ENCODE measurements around the gene CCL15. TPM values are rescaled to one million over a fixed set of nuclear protein-coding genes. Genes with fewer than 3 reads are reported as not detected.
"Not testable (repeated sequence)": the region's sequence is repeated elsewhere in the genome, so short reads cannot be mapped to it uniquely, and the experiment has no call there.

The CCL15 gene, protein sequence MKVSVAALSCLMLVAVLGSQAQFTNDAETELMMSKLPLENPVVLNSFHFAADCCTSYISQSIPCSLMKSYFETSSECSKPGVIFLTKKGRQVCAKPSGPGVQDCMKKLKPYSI
- total RNA-seq, result 13.8 TPM

DNA sequence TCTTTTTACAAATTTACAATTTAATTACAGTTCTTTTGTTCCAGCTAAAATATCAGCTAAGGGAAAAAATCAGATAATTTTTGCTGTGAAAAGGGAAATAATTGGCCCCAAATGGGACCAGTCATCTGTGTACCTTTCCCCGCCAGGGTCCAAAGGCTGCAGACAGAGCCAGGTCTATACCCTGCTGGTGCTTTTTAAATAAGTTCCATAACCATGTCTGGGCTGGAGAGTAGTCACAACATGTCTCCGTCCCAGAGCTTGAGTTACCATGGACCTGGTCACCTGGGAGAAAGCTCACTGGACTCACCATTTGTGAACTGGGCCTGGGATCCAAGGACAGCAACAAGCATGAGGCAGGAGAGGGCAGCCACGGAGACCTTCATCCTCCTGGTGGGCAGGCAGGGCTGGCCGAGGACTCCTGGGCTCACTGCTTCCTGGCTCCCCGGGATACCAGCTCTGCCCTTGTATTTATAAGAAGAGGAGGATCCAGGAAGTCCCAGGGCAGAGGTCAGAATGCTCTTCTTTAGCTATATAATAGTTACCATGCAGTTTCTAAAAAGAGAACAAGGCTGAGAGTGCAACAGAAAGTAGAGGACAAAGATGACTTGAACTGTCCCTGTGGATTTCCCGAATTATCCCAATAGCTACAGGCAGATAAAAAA, at the start of gene CCL15:
TSS of gene CCL15 (minus strand) at position 444 of the 662 bp plus-strand sequence. CDS start at position 383, 61 bp downstream.
- DNase-seq (ENCODE audit: low spot score) (peak; percentile 66), ATAC-seq (peak; percentile 74)

DNA sequence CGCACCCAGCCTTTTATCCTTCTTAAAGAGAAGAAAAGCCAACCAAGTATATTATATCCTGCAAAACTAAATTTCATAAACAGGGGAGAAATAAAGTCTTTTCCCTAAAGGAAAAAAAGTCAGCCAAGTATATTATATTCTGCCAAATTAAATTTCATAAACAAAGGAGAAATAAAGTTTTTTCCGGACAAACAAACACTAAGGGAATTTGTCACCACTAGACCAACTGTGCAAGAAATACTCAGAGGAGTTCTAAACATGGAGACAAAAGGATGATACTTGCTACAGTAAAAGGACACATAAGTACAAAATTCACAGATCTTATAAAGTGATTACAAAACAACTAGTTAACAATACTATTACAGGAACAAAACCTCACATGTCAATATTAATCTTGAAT, 48.3 kb upstream of the CCL15 start:
- no peak for DNase-seq (ENCODE audit: low spot score)

DNA sequence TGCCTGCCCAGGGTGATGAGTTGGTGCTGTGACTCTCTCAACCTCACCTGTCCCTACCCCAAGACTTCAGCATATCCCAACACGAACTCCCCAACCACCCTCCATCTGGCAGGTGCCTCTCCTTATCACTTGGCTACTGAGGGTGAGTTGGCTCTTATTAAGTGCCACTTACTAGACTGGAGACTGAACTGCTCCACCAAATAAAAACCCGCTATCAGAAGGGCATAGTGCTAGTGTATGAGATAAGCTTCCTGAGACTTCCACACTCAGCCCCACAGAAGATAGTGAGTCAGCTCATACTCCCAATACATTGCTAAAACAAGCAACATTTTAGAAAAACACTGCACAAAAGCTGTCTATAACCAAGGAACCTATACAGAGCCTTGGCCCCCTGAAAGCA, 46.7 kb upstream of the CCL15 start:
- DNase-seq (ENCODE audit: low spot score), result no peak
- ATAC-seq, result no peak

More for the DNA sequence above, 48.3 kb upstream of the CCL15 start:
- no peak for ATAC-seq

DNA sequence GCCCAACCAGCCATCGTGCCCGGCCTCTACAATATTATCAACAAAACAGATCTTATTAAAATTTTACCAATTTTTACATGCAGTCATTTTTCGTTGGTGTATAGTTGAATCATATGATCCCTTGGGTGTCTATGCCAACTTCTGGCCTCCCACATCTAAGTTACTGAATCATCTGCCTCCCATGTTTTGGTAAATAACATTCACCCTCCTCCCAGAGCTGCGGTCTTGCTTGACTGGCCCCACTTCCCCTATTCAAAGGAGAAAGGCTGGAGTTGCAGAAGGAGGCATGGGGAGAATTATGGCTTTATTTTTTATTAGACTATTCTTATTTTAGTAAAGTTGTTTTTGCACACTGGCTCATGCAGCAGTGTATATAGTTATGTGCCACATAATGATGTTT, 34.9 kb upstream of the CCL15 start:
- ATAC-seq, result no peak
- DNase-seq (ENCODE audit: low spot score), result no peak

DNA sequence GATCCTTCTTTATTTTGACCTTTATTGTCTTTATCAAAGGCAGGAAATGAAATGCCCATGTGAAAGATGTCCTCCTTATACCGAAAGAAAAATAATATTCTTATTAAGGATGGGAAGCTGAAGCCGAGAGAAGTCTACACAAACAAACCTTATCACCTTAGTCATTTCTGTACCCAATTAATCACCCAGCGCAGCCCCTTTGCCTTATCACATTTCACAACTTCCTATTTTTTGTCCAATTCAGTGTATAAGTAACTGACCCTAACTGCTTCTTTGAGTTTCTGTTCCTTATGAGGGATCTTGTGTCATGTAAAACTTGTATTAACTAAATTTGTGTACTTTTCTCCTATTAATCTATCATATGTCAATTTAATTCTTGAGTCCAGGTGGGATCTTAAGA, 32.8 kb upstream of the CCL15 start:
- ATAC-seq (no peak), DNase-seq (ENCODE audit: low spot score) (no peak)

DNA sequence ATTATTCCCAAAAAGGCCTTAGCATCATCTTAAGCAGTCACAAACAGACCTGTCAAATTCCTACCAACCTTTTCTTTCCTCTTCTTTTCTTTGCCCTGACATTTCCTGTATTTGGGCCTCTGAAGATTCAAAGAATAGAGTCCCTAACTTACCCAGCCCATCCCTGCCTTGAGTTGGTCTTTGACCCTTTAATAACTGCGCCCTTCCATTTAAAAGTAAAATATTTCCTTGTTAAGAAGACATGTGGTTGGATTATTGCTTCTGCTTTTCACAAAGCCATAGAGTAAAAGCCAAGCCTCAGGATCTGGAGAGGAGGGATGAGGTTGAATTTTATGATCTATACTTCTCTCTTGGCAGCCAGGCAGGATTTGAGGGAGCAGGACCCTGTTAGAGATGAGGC, 29.6 kb upstream of the CCL15 start:
- ATAC-seq (no peak), DNase-seq (ENCODE audit: low spot score) (no peak)

DNA sequence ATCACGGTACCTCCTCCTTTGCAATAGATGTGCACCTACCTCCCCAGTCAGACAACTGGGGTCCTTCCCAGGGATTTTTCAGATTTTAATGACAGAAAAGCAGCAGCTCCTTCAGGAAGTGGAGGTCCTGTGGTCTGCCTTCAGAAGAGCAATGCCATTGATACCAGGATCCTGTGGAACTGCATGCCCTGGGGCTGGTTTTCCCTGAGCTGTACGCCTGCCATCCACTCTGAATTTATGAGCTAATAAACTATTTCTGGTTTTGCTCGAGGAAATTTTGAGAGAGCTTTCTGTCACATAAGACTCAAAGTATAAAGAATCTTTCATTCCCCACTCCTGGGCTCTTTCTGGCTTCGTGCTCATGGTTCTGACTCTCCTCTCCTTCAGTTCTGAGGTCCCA, 26.4 kb upstream of the CCL15 start:
- no peak for ATAC-seq
- no peak for DNase-seq (ENCODE audit: low spot score)

DNA sequence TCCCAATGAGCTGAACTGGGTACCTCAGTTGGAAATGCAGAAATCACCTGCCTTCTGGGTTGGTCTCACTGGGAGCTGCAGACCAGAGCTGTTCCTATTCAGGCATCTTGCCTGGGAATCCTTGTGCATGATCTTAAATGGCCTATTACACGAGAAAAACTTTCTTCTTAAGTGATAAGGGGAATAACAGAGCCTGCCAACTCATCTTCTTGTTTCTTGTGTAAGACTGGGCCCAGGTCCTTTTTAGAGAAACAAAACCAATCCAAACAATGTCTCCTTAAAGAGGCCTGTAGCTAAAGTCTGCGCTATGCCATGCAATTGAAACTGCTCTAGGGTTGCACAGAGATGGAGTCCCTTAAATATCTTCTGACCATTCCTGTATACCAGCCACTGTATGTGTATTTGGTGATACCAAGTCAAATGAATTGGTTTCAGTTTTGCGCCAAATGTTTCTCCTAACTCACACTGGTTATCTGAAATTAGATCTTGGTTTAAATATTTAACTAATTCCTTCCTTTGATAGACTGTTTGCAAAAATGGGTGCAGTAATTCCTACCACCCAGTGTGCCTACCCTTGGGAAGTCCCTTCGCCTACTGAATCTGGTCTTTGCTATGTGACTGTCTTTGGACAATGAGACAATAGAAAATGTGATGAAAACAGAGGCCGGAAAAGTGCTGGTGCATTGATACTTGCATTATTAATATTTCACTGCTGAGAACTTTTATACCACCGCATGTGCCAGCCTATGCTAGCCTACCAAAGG, 22.9 kb upstream of the CCL15 start:
- DNase-seq (ENCODE audit: low spot score) (no peak), ATAC-seq (no peak)

DNA sequence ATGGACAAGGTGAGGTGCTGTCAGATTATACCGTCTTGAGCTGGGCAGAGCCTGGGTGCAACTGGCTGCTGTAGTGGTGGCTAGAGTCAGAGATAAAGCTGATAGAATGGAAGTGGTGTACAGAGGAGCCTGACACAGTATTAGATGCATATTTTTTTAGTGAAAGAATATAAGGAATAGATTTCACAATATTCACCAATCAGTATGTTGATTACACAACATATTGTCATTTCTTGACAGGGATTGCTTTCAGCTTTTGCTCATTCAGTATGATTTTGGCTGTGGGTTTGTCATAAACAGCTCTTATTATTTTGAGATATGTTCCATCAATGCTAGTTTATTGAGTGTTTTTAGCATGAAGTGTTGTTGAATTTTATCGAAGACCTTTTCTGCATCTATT, 18.1 kb upstream of the CCL15 start:
- ATAC-seq (no peak), DNase-seq (ENCODE audit: low spot score) (no peak)

DNA sequence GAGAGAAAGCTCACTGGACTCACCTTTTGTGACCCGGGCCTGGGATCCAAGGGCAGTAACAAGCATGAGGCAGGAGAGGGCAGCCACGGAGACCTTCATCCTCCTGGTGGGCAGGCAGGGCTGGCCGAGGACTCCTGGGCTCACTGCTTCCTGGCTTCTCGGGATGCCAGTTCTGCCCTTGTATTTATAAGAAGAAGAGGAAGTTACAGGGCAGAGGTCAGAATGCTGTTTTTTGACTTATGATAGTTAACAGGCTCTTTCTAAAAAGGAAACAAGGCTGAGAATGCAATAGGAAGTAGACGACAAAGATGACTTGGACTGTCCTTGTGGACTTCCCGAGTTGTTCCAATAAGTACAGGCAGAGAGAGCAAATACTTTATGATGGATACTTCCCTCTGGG, 16.4 kb upstream of the CCL15 start, which contains the start of gene CCL23:
TSS of gene CCL23 (minus strand) at position 174 of the 400 bp plus-strand sequence. CDS start at position 99, 75 bp downstream.
- ATAC-seq (peak; percentile 58), DNase-seq (ENCODE audit: low spot score) (no peak)

DNA sequence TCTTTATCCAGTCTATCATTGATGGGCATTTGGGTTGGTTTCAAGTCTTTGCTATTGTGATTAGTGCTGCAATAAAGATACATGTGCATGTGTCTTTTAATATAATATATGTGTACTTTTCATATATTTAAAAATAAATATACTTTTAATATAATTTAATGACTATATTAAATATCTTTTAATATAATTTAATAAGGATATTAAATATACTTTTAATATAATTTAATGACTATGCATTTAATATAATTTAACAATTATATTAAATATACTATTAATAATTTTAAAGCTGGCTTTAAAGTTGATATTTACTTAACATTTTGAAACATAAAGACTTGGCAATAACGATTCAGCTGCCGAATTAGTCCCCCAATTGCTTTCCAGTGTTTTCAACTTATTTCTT, 15.2 kb upstream of the CCL15 start:
- ATAC-seq (no peak), DNase-seq (ENCODE audit: low spot score) (no peak)

DNA sequence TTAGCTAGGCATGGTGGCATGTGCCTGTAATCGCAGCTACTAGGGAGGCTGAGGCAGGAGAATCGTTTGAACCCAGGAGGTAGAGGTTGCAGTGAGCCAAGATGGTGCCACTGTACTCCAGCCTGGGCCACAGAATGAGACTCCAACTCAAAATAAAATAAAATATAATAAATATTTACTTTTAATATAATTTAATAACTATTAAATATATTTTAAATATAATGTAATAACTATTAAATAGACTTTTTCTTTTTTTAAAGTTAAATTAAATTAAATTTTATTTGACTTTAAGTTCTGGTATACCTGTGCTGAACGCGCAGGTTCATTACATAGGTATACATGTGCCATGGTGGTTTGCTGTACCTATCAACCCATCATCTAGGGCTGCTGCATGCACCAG, 14.5 kb upstream of the CCL15 start:
- ATAC-seq; DNase-seq (ENCODE audit: low spot score): not testable (repeated sequence)

DNA sequence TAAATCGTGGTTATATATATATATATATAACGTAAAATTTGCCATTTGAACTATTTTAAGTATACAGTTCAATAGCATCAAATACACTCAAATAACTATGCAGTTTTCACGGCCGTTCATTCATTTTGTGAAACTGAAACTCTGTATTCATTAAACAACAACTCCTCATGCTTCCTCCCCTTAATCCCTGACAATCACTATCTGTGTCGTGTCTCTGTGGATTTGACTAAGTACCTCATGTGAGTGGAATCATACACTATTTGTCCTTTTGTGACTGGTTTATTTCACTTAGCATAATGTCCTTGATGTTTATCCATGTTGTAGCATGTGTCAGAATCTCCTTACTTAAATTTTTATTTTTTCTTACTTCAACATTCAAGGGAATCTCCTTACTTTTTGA, 13.6 kb upstream of the CCL15 start:
- ATAC-seq (no peak), DNase-seq (ENCODE audit: low spot score) (no peak)

DNA sequence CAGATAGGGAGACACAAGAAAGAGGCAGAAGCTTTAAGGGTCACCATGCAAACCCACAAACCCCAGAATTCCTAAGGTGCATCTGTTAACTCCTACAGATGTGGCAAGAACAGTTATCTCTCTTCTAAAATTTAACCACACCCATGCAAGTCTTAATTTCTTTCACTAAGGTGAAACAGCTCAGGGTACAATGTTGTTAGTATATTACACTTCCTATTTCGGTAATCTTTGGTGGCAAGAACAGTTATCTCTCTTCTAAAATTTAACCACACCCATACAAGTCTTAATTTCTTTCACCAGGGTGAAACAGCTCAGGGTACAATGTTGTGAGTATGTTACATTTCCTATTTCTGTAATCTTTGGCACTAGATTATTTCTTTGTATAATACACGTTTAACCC, 9.8 kb upstream of the CCL15 start:
- ATAC-seq (no peak), DNase-seq (ENCODE audit: low spot score) (no peak)

DNA sequence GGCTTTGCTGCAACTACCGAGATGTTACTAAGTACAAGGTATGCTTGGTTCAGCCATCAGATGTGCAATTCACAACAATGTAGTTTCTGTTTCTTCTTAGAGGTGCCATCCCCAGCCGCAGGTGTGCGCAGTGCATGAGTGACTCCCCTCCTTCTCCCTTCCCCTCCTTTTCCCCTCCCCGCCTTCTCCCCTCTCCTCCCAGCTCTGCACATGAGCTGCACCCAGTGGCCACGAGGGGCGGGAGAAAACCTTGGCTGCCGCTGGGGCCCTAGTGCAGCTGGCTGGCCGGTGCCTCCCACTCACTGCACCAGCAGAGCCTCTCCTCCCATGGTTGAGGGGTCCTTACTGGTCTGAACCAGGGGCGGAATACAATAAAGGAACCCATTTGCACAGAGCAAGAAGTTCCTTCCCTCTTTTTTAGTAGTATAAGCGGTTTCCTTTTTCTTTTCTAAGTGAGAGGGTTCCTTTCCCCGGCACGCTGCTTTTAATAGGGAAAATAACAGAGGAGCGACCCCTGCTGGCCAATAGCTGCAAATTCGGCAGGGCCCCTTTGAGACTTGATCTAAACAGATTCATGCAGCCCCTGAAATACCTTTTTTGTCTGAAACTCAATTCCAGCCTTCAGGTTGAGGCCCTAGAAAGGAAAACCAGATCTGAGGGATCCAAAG, 7.8 kb upstream of the CCL15 start:
- DNase-seq (ENCODE audit: low spot score), result no peak
- peak; percentile 69 for ATAC-seq

DNA sequence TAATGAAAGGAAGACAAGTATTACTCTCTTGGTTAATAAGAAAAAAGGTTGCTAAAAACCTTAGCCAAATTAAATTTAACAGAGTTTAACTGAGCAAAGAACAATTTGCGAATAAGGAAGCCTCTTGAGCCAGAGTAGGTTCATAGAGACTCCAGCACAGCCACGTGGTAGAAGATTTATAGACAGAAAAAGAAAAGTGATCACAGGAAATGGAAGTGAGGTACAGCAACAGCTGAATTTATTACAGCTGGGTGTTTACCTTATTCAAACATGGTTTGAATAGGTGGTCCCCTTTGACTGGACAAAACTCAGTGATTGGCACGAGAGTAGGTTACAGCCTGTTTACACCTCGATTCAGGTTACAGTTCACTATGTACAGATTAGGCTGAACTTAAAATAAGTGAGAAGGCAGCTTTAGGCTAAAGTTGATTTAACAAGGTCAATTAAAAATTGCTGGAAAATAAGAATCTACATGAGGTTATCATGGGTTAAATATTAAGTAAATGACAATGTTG, 3.3 kb upstream of the CCL15 start:
- ATAC-seq (peak; percentile 7), DNase-seq (ENCODE audit: low spot score) (no peak)

DNA sequence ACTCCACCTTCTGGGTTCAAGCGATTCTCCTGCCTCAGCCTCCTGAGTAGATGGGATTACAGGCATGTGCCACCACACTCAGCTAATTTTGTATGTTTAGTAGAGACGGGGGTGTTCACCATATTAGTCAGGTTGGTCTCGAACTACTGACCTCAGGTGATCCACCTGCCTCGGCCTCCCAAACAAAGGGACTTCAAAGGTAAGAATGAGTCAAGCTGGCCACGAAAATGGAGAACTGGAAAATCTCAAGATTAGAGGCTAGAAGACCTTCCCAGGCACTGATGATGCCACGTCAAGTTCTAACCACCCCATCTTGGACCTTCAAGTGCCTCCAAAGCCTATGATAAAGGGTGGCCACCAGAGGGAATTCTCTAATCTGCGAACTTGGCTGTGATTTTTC, 1.3 kb upstream of the CCL15 start:
- no peak for ATAC-seq

DNA sequence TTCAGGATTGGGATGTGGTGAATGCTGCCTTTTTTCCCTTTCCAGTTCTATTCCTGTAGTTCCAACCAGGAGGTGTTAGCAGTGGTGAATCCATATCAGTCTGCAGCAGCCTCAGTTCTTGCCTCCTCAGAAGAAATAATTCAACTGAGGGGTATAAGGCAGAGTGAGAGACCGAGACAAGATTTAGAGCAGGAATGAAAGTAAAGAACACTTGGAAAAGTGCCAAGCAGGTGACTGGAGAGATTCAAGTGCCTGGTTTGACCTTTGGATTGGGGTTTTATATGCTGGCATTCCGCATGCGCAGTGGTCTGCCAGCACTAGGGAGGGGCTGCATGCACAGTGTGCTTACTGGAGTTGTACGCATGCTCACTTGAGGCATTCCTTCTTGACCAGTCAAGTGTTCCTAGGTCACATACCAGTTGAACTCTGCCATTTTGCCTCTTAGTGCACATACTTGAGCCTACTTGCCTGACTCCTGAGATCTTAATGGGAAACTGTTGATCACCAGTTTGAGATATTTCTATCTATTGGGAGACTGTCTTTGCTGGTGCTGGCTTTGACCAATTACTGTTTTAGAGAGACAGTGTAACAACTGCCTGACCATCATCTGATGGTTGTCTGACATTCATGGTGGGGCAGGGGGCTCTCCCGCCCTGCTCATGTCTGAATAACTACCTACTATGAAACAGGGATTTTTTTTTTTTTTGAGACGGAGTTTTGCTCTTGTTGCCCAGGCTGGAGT, 680 bp upstream of the CCL15 start:
- ATAC-seq (peak; percentile 71), DNase-seq (ENCODE audit: low spot score) (peak; percentile 95)

More for the DNA sequence above, 1.3 kb upstream of the CCL15 start:
- no peak for DNase-seq (ENCODE audit: low spot score)

DNA sequence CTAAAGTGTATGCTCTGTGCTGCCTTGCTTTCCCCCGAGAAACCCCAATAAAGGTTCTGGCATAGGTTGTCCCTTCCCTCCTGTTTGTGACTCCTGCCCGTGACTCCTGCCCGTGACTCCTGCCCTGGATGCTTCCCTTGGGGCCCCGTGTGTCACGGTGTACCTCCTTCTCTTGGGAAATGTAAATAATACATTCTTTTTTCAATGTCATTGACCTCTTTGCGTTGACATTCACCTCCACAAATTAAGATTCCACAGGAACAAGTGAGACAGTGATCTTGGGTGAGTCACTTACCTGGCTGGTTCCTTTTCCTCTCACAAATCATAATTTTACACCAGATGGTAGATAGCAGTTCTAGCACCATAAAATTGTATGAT, 632 bp downstream of the CCL15 start:
- DNase-seq (ENCODE audit: low spot score), result no peak
- ATAC-seq, result peak; percentile 43

DNA sequence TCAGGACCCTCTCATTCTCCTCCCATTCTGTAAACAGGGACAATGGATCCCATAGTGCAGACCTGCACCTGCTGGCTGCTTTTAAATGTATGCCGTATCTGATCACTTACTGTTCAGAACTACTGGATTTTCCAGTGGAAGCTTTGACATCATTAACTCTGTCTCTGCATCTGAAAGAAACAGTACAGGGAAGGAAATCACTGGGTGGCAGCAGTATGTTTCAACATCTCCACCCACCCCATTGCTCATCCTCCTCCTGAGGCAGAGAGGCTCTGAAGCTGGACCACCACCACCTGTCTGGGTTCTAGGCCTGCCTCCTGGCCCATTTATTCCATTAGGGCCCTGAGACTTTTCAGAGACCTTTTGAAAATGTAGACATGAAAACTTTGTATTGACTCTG, 2.6 kb downstream of the CCL15 start:
- ATAC-seq (no peak), DNase-seq (ENCODE audit: low spot score) (no peak)
